Heart left ventricle (tissue), 13 donors: ENCODE measurements around the gene CUTA.

Experiments used
- CTCF ChIP-seq, 12 donors: fragments of 200-600 bp; sonication (generic) in 4 of 12; IDR thresholded peaks; one replicate each; pipeline versions ENCODE4 v1.5.0 to v1.8.0; 2018 to 2022; ENCODE audit warnings: antibody characterized with exemption in 12 of 12, mild to moderate bottlenecking in 5 of 12
- POLR2A ChIP-seq, 2 donors: fragments of 450-650 bp; IDR thresholded peaks; one replicate each; pipeline ENCODE4 v1.6.1; 2017; ENCODE audit warnings: antibody characterized with exemption in 2 of 2, mild to moderate bottlenecking in 2 of 2, moderate library complexity in 2 of 2
- donor health status: ischemic (EF 13 %, LVEDD 7.1; RV severe dilation, severe dysfunction).
- donor health status: DM: no; HTN: yes; CAD: no.
- donor health status: DM: no; HTN: no; CAD: no.
- donor health status: ischemic (EF 25% LVEDD 6.9; RV normal size, moderate dysfunction).
- donor health status: ischemic (EF 25% LVEDD 5.7; RV mildly dilated, moderate dysfunction).
- donor health status: ischemic (EF 35%, LVEDD 5.7; RV mildly dilated, moderate dysfunction).
- donor health status: nonischemic (EF 11% LVEDD 7.7; RV severe dilation, severe dysfunction).
- donor health status: DM: yes; HTN: yes; CAD: no.
- donor health status: PGD.
- donor health status: ischemic (EF 29% LVEDD 5.4; RV normal size, mild dysfunction).
- donor health status: nonischemic (EF 23%, LVEDD 6.1; RV moderate dilation, normal function).

- no peak for TF ChIP-seq CTCF (IDR thresholded peaks at IDR 0.05)
- no peak for TF ChIP-seq POLR2A (IDR thresholded peaks at IDR 0.05)
Measured at GRCh38 chr6:33450434-33450833, 32.5 kb upstream of the CUTA start.
